Measurements from ENCODE around the gene LEP.

DNA sequence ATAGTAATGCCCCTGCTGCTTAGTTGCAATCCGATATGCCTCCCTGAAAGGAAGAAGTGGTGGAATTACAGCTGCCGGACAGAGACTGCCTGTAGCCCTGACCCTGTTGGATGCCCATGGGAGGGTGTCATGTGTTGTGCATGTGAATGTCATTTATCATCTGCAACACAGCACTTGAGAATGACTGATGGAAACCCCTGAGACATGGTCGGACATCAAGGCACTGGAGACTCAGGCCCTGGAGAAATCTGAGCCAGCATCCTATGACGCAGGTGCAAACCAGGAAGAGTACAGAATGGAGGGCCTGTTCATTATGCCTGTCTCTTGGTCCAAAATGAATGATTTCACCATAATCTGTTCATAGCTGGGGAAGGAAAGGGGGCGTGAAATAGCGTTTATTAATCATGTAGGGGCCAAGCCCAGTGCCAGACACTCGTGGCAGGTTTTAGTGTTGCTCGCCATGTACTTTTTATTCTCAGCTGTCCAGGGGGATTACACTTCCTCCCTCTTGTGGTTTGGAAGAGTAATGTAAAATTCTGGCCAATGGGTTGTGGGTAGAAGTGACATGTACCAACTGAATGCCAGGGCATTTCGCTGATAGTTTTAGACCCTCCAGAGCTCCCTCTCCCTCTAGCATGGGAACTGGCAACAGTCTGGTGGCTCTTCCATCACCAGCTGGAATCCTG, 23.0 kb upstream of the LEP start:
- TF ChIP-seq, protein P1, sequence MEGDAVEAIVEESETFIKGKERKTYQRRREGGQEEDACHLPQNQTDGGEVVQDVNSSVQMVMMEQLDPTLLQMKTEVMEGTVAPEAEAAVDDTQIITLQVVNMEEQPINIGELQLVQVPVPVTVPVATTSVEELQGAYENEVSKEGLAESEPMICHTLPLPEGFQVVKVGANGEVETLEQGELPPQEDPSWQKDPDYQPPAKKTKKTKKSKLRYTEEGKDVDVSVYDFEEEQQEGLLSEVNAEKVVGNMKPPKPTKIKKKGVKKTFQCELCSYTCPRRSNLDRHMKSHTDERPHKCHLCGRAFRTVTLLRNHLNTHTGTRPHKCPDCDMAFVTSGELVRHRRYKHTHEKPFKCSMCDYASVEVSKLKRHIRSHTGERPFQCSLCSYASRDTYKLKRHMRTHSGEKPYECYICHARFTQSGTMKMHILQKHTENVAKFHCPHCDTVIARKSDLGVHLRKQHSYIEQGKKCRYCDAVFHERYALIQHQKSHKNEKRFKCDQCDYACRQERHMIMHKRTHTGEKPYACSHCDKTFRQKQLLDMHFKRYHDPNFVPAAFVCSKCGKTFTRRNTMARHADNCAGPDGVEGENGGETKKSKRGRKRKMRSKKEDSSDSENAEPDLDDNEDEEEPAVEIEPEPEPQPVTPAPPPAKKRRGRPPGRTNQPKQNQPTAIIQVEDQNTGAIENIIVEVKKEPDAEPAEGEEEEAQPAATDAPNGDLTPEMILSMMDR (conservative IDR thresholded peaks at IDR 0.05 in 1 of 2, IDR thresholded peaks at IDR 0.05 in 1 of 2; ENCODE audit: extremely low read depth in 1 of 2, insufficient read depth in 1 of 2, low read depth in 1 of 2, low read length in 2 of 2), result peak in 1 of 2 donors; percentile 16
- no peak for TF ChIP-seq EZH2 (IDR thresholded peaks at IDR 0.05; ENCODE audit: borderline replicate concordance, low read length)
